NCI-H2029 treated with DMSO at 0.1 percent for 48 hours (cell line): Measurements from ENCODE around the gene SEC14L3.

Experiments used
- DNase-seq: peaks from one replicate; lab custom pipeline; 2025; lab: John Stamatoyannopoulos, UW

The SEC14L3 gene

DNA sequence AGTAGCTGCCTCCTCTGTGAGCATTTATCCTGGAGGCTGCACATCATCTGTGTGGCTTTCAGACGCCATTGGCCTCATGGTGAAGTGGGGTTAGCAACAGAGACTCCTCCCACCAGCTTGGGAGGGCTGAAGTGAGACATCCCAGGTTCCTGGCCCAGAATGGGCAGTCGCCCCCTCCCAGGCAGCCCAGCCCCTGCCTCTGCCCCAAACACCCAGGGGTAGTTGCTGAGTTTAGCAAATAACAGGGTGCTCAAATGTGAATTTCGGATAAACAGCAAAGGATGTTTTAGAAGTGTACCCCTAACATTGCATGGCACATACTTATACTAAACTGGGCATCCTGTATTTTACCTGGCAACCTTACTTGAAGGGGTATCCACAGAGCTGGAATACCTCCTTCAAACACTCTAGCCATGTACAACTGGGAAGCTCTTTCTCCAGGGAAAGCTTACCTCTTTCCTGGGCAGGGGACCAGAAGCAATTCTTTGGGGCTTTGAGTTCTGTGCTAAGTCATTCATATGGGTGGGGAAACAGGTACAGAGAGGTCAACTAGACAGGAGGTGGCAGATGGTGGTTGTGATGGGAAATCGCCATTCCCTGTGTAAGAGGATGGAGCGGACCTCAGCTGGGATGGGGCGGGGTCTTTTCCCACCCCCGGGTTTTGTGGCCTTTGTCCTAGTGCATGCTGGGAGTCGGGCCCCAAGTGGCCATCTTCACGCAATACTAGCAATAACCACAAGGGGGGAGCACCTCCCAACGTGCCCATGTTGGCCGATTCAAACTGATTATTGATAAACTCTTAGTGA lies 27.0 kb downstream of the SEC14L3 start:
- DNase-seq = peak; percentile 48

DNA sequence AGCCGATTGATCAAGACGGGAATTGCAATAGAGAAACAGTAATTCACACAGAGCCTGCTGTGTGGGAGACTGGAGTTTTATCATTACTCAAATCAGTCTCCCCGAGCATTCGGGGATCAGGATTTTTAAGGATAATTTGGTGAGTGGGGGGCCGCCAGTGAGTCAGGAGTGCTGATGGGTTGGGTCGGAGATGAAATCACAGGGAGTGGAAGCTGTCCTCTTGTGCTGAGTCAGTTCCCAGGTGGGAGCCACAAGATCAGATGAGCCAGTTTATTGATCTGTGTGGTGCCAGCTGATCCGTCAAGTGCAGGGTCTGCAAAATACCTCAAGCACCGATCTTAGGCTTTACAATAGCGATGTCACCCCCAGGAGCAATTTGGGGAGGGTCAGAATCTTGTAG lies 30.7 kb downstream of the SEC14L3 start:
- DNase-seq = no peak

DNA sequence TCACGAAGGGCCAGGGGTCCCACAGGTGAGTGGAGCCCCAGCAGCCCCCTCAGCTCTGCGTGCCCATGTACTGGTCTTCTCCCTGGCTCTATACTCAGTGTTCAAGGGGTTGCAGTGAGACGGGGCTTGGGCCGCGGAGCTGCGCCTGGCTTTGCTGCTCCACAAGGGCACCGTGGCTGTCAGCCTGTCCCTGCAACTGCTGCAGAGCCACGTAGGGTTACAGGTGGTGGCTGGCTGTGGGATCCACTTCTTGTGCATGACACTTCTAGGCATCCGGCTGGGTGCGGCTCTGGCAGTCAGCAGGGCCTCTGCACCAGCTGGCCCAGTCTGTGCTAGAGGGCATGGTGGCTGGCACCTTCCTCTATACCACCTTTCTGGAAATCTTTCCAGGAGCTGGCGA lies 32.0 kb downstream of the SEC14L3 start:
- no peak for DNase-seq

DNA sequence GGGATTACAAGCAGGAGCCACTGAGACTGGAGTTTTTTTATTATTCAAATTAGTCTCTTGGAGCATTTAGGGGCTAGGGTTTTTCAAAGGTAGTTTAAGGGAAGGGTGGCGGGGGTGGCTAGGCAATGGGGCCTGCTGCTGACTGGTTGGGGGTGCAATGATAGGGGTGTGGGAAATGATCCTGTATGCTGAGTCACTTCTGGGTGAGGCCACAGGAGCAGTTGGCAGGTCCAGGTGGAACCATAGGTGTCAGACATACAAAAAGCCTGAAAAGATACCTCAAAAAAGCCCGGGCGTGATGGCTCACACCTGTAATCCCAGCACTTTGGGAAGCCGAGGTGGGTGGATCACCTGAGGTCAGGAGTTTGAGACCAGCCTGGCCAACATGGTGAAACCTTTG lies 32.6 kb downstream of the SEC14L3 start:
- DNase-seq = no peak

DNA sequence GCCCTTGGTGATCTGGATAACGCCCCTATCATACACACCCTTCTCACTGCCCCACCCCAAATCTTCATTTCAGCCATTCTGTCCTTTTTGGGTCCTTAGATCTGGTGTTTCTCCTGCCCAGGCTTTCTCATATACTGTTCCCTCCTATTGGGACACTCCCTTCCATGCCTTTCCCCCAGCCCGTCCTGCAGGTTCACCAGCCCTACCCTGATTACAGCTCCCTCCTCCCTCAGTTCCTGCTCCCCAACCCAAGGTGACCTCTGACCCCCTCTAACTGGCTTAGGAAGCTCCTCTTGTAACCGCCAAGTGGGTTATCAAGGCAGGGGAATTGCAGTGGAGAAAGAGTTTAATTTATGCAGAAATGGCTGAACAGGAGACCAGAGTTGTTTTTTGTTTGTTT lies 33.3 kb downstream of the SEC14L3 start:
- DNase-seq = no peak

DNA sequence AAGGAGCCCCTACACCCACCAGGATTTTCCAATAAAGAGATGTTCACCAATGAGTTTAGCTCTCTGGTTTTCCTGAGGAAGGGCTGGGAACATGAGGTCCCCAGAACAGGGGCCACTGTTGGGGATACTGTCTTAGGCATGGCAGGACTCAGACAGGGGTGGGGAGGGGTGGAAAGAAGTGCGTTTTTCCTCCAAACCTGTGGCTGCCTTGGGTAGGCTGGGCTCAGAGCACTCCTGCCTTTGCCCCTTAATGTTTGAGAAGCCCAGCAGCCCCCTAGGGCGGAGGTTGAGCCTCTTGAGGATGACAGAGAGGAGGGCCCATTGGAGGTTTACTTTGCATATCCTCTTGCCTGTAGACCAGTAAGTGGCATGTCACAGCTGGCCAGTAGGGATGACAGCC lies 35.6 kb downstream of the SEC14L3 start:
- DNase-seq = no peak

DNA sequence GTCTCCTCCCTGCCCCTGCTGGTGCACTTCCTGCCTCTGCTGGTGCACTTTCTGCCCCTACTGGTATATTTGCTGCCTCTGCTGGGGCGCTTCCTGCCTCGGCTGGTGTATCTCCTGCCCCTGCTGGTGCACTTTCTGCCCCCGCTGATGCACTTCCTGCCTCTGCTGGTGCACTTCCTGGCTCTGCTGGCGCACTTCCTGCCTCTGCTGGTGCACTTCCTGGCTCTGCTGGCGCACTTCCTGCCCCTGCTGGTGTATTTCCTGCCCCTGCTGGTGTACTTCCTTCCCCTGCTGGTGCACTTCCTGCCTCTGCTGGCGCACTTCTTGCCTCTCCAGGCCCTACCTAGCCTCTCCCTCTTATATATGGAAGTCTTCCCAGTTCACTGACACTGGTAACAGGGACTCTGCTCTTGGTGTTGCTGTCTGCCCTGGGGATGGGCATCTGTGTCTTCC lies 36.1 kb downstream of the SEC14L3 start:
- DNase-seq = no peak

DNA sequence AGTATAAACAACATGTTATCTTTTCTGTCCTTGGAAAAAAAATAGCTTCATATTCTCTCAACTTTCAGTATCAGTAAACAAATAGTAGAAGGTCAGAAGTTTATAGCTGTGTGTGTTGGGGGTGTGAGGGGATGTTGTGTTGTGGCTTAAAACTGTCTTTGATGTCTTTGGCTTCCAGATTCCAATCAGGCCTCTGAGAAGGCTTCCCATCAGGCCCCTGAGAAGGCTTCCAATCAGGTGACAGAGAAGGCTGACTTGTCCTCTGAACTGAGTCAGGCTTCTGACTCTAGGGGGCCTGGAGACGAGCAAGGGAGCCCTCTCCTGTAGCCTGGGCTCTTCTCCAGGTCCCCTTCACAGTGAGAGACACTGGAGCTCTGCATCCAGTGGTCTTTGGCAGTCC lies 37.0 kb downstream of the SEC14L3 start:
- DNase-seq = no peak

DNA sequence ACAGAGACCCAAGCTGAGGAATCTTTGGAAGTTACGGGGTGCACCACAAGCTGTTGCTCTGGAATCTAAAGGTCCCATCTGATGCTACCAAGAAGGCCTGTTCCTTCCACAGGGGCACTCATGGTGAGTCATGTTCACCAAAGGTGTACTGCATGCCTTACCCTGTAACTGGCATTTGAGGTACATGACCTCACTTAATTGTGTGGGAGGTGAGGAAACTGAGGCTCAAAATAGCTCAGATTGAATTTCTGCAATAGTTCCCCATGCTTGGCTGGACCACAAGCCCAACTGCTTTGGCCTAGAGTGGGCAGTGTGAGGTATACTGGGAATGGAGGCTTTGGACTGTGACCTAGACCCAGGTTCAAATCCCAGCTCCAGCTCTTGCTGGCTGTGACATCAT lies 38.0 kb downstream of the SEC14L3 start:
- DNase-seq = no peak

DNA sequence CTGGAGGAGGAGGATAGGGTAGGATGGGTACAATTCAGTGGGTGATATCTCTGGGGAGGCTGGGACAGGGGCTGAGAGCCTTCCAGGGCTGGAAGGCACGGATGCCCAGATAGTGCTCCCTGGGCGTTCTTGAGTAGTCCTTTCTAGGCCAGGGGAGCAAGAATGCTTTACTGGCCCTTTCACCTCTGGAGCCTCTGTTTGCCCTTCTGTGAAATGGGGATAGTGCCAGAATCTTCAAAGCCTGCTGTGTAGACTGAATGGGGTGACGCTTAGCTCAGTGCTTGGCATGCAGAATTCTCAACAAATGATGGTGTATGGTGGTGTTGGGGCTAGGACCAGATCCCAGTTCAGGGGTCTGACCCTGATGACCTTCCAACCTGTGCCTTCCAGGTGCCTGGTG lies 38.6 kb downstream of the SEC14L3 start:
- DNase-seq = no peak

DNA sequence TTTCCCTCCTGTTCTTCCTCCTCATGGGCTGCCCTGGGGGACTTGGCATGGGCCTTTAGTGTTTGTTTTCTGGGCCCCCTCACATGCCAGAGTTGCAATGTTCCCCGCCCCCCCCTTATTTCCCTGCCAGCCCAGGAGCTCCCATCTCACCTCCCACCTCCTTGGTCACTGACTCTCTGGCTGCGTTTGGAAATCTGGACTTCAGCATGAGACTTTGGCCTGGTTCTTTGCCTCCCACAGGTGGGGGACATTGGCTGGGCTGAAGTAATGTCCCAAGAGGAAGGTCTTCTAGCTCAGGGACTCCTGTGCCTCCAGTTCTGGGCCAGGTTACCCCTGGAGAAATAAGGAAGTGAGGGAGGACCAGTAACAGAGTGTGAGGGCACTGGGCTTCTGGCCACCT lies 39.3 kb downstream of the SEC14L3 start:
- DNase-seq = no peak

DNA sequence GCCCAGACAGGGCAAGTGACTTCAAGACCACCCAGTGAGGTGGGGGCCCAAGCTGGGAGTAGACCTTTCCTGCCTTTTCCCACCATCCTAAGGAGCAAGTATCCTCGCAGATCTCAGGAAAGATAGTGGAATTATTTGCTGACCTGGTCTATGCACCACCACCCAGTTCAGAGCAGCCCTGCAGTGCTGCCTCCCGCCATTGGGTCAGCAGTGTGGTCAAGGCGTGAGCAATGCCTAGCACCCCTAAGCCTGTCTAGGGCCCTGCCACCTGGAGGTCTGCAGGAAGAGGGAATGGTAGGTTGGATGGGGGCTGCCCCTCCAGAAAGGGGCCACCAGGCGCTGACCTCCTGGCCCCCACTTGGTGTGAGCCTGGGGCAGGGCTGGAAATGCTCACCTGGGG lies 39.7 kb downstream of the SEC14L3 start:
- no peak for DNase-seq

DNA sequence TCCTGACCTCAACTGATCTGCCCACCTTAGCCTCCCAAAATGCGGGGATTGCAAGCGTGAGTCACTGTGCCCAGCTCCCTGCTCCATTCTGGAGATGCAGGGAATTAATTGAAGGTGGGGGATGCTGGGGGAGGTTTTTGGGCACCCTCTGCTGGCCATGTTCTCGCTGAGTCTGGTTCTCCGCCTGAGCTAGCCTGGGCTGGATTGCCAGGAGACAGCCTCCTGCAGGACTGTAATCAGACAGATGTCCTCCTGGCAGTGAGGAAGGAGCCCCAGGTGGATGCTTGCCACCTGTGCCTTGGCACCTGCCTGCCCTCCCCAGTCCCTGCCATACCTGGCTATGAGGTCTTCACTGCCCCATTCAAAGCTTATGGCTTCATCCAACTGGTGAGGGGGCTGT lies 40.9 kb downstream of the SEC14L3 start:
- no peak for DNase-seq

DNA sequence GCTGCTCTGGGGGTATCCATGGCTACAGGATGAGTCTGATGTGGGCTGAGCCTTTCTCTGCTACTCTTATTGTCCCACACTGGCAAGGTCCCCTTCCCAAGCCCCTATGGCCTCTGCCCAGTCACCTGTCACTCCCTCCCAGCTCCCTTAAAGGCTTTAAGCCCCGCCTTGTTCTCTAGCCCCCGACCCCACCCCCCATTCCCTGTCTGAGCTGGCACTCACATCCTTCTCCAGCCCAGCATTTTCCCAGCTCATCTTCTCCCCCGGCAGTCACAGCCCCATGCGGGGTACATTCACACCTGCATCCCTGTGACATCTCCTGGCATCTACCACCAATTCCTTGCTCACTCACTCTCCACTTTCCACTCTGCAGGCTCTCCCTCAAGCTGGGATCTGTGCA lies 41.9 kb downstream of the SEC14L3 start:
- DNase-seq = no peak

DNA sequence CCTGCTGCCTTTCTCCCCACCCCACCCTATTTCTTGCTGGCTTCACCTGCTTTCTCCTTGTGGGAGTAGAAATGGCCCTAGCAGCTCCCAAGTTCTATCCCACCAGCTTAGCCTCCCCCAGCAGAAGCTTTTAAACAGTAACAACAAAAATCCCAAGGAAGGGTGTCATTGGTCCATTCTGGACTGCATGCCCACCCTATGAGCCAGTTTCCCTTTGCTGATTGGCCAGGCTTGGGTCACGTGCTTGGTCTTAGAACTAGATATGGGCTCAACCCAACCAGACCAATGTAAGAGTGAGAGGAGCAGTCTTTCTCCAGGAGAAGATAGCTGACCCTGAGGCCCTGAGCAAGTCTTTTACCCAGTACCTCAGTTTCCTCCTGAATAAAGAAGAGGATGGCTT lies 43.9 kb downstream of the SEC14L3 start:
- no peak for DNase-seq

DNA sequence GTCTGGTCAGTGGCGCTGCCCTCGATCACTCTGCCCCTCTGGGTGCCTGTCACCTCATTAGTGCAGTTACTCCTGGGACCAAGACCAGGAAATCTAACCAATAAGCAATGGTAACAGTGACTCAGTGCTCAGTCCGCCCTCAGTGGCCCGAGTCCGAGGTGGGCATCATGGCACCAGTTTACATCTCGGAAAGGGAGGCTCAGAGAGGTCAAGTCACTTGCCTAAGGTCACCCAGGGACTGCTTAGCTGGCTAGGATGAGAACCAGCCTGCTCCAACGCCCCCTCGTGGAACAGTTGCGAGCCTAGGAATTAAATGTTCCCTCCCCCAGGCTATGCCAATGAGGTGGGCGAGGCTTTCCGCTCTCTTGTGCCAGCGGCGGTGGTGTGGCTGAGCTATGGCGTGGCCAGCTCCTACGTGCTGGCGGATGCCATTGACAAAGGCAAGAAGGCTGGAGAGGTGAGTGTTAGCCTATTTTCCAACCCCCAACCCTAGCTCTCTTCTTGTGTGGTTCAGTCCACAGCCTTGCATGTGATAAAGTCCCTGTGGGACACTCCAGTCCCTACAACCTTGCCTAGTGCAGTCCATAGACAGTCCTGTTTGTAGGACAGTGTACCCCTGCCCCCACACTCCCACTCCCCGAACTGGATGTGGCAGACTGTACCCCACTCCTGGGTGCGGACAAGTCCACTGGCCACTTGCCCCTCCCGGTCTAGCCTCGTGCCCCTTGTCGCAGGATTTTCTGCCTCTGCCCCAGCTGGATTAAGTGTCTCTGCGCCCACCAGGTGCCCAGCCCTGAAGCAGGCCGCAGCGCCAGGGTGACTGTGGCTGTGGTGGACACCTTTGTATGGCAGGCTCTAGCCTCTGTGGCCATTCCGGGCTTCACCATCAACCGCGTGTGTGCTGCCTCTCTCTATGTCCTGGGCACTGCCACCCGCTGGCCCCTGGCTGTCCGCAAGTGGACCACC lies 45.1 kb downstream of the SEC14L3 start:
- DNase-seq = peak; percentile 26

DNA sequence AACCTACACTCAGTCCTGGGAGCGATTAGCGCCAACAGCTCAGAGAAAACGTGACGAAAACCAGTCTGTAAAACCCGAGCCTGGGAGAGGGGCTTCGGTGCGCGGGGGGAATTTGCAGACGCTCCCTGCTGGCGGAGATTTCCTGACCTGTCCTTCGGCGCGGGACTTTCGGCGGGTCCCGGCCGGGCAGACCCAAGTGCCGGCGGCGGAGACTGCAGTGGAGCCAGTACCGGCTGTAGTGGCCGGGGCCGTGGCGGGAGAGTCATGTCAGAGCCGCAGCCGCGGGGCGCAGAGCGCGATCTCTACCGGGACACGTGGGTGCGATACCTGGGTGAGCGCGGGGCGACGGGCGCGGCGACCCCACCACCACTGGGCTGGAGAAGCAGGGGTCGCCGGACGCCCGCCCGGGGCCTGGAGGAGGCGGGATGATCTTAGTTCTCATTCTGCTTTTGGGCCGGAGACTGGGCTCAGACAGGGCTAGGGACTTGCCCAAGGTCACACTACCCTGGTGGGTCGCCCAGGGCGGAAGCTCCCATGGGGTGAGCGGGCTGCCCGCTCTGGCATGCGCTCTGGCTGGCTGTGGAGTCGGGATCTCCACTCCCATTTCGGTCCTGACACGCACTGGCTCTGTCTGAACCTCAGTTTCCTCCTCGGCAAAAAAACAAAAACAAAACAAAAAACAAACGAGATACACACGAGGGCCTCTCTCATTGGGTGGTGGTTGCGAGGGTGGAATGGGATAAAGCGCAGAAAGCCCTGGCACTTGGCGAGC lies 46.0 kb downstream of the SEC14L3 start, which contains the start of gene MTFP1:
Gene MTFP1 (plus strand): TSS at position 153 of the 772 bp plus-strand sequence. CDS start 112 bp downstream, at position 265.
- peak; percentile 13 for DNase-seq

DNA sequence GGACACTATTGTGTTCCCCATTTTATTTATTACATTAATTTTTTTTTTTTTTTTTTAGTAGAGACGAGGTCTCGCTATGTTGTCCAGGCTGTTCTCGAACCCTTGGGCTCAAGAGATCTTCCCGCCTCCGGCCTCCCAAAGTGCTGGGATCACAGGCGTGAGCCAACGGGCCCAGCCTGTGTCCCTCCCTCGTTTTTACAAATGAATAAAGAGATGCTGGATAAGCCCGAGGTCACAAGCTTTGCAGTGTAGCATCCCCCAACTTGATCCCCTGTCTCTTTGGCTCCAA lies 46.5 kb downstream of the SEC14L3 start:
- DNase-seq = no peak

DNA sequence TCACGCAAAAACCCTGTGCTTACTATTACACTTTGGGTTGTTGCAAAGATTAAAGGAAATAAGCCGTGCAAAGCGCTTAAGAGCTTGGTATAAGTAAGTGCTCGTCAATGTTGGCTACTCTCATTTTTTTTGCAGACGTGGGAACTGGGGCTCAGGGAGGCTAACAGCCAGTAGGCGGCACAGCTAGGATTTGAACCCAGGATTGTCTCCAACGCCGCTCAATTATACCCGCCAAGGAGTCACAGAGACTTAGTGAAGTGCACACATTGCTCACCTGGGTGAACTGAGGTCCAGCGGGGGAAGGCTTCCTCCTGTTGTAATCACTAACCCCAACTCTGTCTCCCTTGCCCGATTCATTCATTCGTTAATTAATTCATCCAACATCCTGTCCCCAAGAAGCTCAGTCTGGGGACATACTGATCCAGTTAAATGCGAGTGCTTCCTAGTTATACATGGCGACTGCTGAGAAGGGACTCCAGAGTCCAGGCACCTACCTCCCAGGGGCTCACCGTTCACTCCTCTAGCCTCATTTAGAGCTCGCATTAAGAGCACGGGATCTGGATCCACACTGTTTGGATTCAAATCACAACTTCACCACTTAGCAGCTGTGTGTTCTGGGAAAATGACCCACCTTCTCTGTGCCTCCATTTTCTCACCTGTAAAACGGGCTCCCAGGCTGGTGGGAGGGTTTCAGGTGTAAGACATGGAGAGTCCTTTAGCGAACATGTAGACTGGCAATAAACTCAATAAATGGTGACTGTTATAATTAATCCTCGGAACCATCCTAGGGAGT lies 47.1 kb downstream of the SEC14L3 start:
- no peak for DNase-seq

DNA sequence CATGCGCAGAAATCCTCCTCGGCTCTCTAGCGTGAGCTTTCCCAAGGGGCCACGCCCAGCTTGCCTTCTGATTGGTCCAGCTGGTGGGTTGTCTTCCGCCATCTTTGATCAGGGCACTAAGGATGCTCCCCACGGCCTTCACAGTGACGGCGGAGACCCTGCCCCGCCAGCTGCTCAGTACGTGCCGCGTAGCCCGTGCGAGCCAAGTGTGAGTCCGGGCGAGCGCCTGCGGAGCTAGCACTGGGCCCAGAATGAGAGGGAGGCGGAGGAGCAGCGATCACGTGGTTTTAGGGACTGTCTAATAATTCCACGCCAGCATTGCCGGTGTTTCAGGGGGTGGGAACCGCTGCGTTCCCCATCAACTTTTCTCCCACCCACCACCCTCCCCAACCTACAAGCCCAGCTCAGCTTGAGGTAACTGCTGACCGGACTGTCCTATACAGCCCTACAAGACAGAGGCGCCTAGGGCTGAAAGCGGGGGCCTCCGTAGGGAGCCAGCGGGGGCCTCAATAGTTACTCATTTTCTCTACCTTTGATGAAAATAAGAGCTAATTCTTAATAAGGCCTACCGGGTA lies 47.8 kb downstream of the SEC14L3 start:
- DNase-seq = peak; percentile 95

DNA sequence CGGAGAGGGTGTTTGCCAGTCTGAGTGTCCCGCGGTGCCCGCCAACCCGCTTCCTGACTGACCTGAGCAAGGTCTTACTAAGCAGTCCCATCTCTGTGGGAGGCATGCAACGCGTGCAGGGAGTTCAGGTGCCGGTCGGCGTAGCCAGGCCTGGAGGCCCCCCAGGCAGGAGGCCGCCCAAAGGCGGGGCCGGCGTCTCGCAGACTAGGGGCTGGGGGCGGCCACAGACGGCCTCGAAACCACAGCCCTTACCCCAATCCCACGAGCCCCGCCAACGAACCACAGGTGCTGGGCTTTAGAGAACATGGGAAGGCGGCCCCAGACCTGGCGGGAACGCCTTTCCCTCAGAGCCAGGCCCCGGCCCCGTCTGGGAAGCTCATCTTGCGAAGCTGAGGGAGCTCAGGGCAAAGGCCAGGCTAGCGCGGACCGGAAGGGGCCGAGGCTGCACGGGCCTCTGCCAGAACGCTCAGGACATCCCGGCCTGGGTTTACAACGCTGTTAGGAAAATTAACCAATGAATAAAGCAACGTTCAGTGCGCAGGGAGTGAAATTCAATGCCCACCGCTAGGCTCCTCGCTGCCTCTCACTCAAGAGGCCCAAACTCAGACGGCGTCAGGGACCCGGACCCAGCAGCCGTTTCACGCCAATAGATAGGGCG lies 48.4 kb downstream of the SEC14L3 start:
- no peak for DNase-seq
